Stimulated activated naive B cell treated with anti-CD40 and anti-IgM and Interleukin-4, amounts not matched to agents 10 μg/mL and 1 μg/mL and 100 μg/mL, for 72 hours (primary cell): ENCODE measurements around the gene BLOC1S5.
A peak's percentile ranks its signal among the peaks of the same experiment; 100 is the strongest.

Experiments used
- ATAC-seq, 2 donors: fragments of 150-1000 bp; cut with Tn5 transposase; replicated peaks; 2 replicates each; pipeline ENCODE4 v1.10.0; 2021; ENCODE audit warnings: moderate library complexity in 1 of 2
- DNase-seq: peaks from one replicate; pipeline ENCODE4 v3.0.0; 2021
- H3K27ac Mint-ChIP-seq: one replicate; pipeline ENCODE4 v1.8.0; 2022; ENCODE audit warnings: mild to moderate bottlenecking, mixed read lengths
- H3K27me3 Mint-ChIP-seq, 2 donors: one replicate each; pipeline ENCODE4 v1.8.0; 2022; ENCODE audit warnings: mixed read lengths in 2 of 2
- H3K36me3 Mint-ChIP-seq, 2 donors: one replicate each; pipeline ENCODE4 v1.8.0; 2022; ENCODE audit warnings: mixed read lengths in 2 of 2, mild to moderate bottlenecking in 1 of 2
- H3K4me1 Mint-ChIP-seq, 2 donors: one replicate each; pipeline ENCODE4 v1.8.0; 2022; ENCODE audit warnings: mixed read lengths in 2 of 2, mild to moderate bottlenecking in 1 of 2
- H3K4me3 Mint-ChIP-seq, 2 donors: one replicate each; pipeline ENCODE4 v1.8.0; 2022; ENCODE audit warnings: mild to moderate bottlenecking in 2 of 2, mixed read lengths in 2 of 2, moderate library complexity in 1 of 2
- H3K9me3 Mint-ChIP-seq, 2 donors: one replicate each; pipeline ENCODE4 v1.8.0; 2022; ENCODE audit warnings: mixed read lengths in 2 of 2, mild to moderate bottlenecking in 1 of 2

BLOC1S5 gene

GRCh38 chr6:7979831-7980230, 84.4 kb downstream of the BLOC1S5 start:
- Mint-ChIP-seq H3K4me3 (no peak overlapping the region), H3K4me1 (peaks cover 31 to 33% of the 10 kb centered on the region in 2 donors), H3K27me3 (peaks cover 17 to 25% of the 10 kb centered on the region in 2 donors), H3K9me3 (no peaks in the 10 kb centered on the region), H3K36me3 (peaks cover 4% of the 10 kb centered on the region in 2 donors), H3K27ac (no peak overlapping the region)
- DNase-seq = no peak
- no peak for ATAC-seq

GRCh38 chr6:7978736-7979135, 85.5 kb downstream of the BLOC1S5 start:
- Mint-ChIP-seq H3K4me3 (no peak overlapping the region), H3K4me1 (peaks cover 31 to 37% of the 10 kb centered on the region in 2 donors), H3K27ac (no peak overlapping the region), H3K9me3 (no peaks in the 10 kb centered on the region), H3K36me3 (peaks cover 4% of the 10 kb centered on the region in 2 donors), H3K27me3 (peaks cover 17 to 34% of the 10 kb centered on the region in 2 donors)
- ATAC-seq (peak; percentile 67 to 85), DNase-seq (peak; percentile 26)

GRCh38 chr6:7976485-7977056, 87.6 kb downstream of the BLOC1S5 start:
- H3K4me3 Mint-ChIP-seq = no peak overlapping the region
- DNase-seq = no peak
- no peak for ATAC-seq
- peaks cover 31 to 37% of the 10 kb centered on the region in 2 donors for H3K4me1 Mint-ChIP-seq
- H3K27me3 Mint-ChIP-seq = peaks cover 17 to 34% of the 10 kb centered on the region in 2 donors
- no peak overlapping the region for H3K27ac Mint-ChIP-seq
- peaks cover 4% of the 10 kb centered on the region in 2 donors for H3K36me3 Mint-ChIP-seq
- no peaks in the 10 kb centered on the region for H3K9me3 Mint-ChIP-seq

GRCh38 chr6:7975764-7976146, 88.4 kb downstream of the BLOC1S5 start:
- peaks cover 4% of the 10 kb centered on the region in 2 donors for H3K36me3 Mint-ChIP-seq
- ATAC-seq (peak; percentile 68 to 69), DNase-seq (no peak)
- peaks cover 31 to 37% of the 10 kb centered on the region in 2 donors for H3K4me1 Mint-ChIP-seq
- H3K27me3 Mint-ChIP-seq = peaks cover 17 to 34% of the 10 kb centered on the region in 2 donors
- H3K9me3 Mint-ChIP-seq = no peaks in the 10 kb centered on the region
- H3K4me3 Mint-ChIP-seq = peak overlapping the region; percentile 74 to 77
- H3K27ac Mint-ChIP-seq = peak overlapping the region; percentile 66

DNA sequence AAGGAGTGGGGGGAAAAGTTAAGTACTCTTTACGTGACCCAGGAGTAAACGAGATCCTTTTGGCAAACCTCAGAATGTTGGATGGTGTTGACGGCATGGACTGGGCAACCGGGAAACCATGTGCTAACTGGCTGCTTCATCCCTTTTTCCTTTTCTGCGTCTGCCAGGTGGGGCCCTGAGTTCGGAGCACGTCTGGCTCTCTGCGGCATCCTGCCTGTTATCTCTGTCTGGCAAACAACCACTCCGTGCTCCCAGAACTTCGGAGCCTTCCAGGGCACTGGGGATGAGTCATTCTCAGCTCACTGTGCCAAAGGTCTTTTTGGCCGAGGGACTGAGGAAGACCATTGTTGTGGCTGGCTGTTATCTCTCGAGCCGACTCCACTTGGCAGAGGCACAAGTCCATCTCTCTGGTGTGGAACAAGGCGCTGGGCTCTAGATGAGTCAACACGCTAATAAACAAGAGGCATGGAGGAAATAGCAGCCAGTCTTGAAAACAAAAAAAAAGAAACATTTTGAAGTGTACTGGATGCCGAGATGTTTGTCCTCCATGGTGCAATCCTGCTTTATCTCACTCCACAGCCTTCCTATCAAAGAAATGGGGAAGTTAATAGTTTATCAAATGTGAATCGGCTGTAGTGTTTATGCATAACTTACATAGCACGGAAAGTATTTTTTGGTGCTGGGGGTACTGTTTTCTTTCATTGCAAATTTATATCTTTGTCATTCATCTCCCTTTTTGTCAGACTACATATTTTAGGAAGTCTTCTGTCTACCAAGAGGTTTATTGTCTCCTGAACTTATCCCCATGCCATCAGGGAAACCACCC, 89.0 kb downstream of the BLOC1S5 start:
- no peak for DNase-seq
- peak overlapping the region; percentile 74 to 77 for H3K4me3 Mint-ChIP-seq
- peak; percentile 55 to 74 for ATAC-seq
- H3K27me3 Mint-ChIP-seq = peaks cover 17 to 34% of the 10 kb centered on the region in 2 donors
- peaks cover 4 to 5% of the 10 kb centered on the region in 2 donors for H3K9me3 Mint-ChIP-seq
- peaks cover 31 to 37% of the 10 kb centered on the region in 2 donors for H3K4me1 Mint-ChIP-seq
- peaks cover 8% of the 10 kb centered on the region in 2 donors for H3K36me3 Mint-ChIP-seq
- H3K27ac Mint-ChIP-seq = peak overlapping the region; percentile 66

DNA sequence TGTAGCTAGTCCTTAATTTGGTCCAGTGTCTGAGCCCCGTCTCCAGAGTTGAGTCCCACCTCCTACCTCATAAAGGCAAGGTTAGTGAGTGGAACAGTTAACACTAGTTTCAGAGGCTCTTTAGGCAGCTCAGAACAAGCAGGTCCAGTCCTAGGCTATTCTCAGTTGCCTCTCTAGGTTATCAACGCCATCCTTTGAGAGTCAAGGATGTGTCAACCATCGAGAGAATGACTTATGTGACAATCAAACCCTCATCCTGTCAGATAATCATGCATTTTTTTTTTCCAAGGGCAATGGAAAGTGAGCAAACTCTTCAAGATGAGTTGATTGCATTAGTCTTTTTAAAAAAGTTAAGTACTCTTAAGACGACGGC, 89.6 kb downstream of the BLOC1S5 start:
- Mint-ChIP-seq H3K27me3 (peaks cover 17 to 34% of the 10 kb centered on the region in 2 donors), H3K4me1 (peaks cover 31 to 37% of the 10 kb centered on the region in 2 donors), H3K36me3 (peaks cover 8 to 11% of the 10 kb centered on the region in 2 donors), H3K27ac (no peak overlapping the region), H3K9me3 (peaks cover 4 to 7% of the 10 kb centered on the region in 2 donors), H3K4me3 (peak overlapping the region in 1 of 2 donors; percentile 13)
- DNase-seq = no peak
- no peak for ATAC-seq

DNA sequence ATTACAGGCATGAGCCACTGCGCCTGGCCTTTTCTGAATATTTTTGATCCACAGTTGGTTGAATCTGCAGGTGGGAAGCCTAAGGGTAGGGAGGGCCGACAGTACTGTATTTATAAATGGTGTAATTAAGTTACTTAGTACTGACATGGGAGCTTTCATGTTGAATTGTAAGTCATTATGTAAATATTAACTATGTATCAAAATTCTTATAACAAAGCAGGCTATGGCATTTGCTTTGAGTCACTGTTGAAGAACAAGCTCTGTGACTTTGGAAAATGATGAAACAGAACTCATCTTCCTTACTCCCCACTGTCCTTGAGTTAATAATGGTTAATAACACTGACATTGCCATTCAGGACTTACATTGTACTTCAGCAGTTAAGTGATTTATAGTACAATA, 90.6 kb downstream of the BLOC1S5 start:
- no peak overlapping the region for H3K4me3 Mint-ChIP-seq

GRCh38 chr6:7971499-7971898, 92.7 kb downstream of the BLOC1S5 start:
- no peak overlapping the region for H3K27ac Mint-ChIP-seq
- H3K36me3 Mint-ChIP-seq = peaks cover 12 to 21% of the 10 kb centered on the region in 2 donors
- no peak for ATAC-seq
- H3K9me3 Mint-ChIP-seq = peaks cover 8 to 15% of the 10 kb centered on the region in 2 donors
- peaks cover 18 to 25% of the 10 kb centered on the region in 2 donors for H3K27me3 Mint-ChIP-seq
- DNase-seq = no peak
- H3K4me3 Mint-ChIP-seq = no peak overlapping the region
- H3K4me1 Mint-ChIP-seq = peaks cover 21 to 36% of the 10 kb centered on the region in 2 donors

More for the DNA sequence above, 90.6 kb downstream of the BLOC1S5 start:
- peaks cover 8 to 12% of the 10 kb centered on the region in 2 donors for H3K9me3 Mint-ChIP-seq
- ATAC-seq = no peak
- H3K27ac Mint-ChIP-seq = no peak overlapping the region
- DNase-seq = no peak
- peaks cover 17 to 34% of the 10 kb centered on the region in 2 donors for H3K27me3 Mint-ChIP-seq
- peaks cover 13 to 17% of the 10 kb centered on the region in 2 donors for H3K36me3 Mint-ChIP-seq
- peaks cover 24 to 29% of the 10 kb centered on the region in 2 donors for H3K4me1 Mint-ChIP-seq

DNA sequence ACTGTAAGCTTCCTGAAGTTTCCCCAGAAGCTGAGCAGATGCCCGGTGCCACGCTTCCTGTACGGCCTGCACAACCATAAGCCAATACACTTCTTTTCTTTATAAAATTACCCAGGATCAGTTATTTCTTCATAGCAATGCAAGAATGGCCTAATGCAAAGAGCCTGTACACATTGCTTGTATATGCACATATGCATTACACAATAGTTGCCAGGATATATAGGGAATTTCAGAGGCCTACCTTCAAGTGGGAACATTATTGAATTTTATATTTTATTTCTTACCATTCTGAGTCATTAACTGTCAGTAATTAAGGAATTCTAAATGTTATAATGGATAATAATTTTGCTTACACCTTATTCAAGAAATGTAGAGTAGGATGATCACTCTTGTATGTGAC, 93.6 kb downstream of the BLOC1S5 start:
- peaks cover 11 to 17% of the 10 kb centered on the region in 2 donors for H3K27me3 Mint-ChIP-seq
- no peak for ATAC-seq
- peaks cover 12 to 21% of the 10 kb centered on the region in 2 donors for H3K36me3 Mint-ChIP-seq
- H3K4me1 Mint-ChIP-seq = peaks cover 13 to 27% of the 10 kb centered on the region in 2 donors
- DNase-seq = no peak
- H3K27ac Mint-ChIP-seq = no peak overlapping the region
- no peak overlapping the region for H3K4me3 Mint-ChIP-seq
- peaks cover 8 to 15% of the 10 kb centered on the region in 2 donors for H3K9me3 Mint-ChIP-seq
